Neutrophil (primary cell): Measurements from ENCODE around the gene HTT.

Experiments
- H3K27ac ChIP-seq: fragments of 200-600 bp; sonication (generic); 2 replicates; pipeline ENCODE4 v1.5.1; 2016; ENCODE audit warnings: mild to moderate bottlenecking, moderate library complexity
- H3K27me3 ChIP-seq: fragments of 200-600 bp; sonication (generic); 2 replicates; pipeline ENCODE4 v1.6.0; 2016; ENCODE audit warnings: mild to moderate bottlenecking
- H3K36me3 ChIP-seq: fragments of 200-600 bp; sonication (generic); 2 replicates; pipeline ENCODE4 v1.5.1; 2017
- H3K4me1 ChIP-seq, 2 experiments: fragments of 200-600 bp in 1 of 2; sonication (generic) in 1 of 2; 1 replicate in 1 of 2; 2 replicates in 1 of 2; pipeline versions ENCODE4 v1.5.1 to v1.6.1; 2013 to 2016; ENCODE audit warnings: low read depth in 1 of 2, low read length in 1 of 2, mild to moderate bottlenecking in 1 of 2, moderate library complexity in 1 of 2; ENCODE audit not compliant: control insufficient read depth in 1 of 2, insufficient read depth in 1 of 2
- H3K4me3 ChIP-seq, 2 experiments: fragments of 200-600 bp in 1 of 2; sonication (generic) in 1 of 2; 1 replicate in 1 of 2; 2 replicates in 1 of 2; pipeline ENCODE4 v1.5.1; 2013 to 2016; ENCODE audit warnings: low read depth in 1 of 2, low read length in 1 of 2, mild to moderate bottlenecking in 1 of 2, moderate library complexity in 1 of 2
- H3K9me3 ChIP-seq: fragments of 200-600 bp; sonication (generic); 2 replicates; pipeline ENCODE4 v1.5.1; 2016
- TF ChIP-seq, protein P1 (sequence below): fragments of 200-600 bp; sonication (generic); IDR thresholded peaks from 2 replicates; pipeline ENCODE4 v1.5.1; 2016; ENCODE audit warnings: antibody characterized with exemption

The HTT gene

GRCh38 chr4:3115637-3116270, 41.3 kb downstream of the HTT start:
- no peaks in the 10 kb centered on the region for H3K27me3 ChIP-seq
- TF ChIP-seq, protein P1, sequence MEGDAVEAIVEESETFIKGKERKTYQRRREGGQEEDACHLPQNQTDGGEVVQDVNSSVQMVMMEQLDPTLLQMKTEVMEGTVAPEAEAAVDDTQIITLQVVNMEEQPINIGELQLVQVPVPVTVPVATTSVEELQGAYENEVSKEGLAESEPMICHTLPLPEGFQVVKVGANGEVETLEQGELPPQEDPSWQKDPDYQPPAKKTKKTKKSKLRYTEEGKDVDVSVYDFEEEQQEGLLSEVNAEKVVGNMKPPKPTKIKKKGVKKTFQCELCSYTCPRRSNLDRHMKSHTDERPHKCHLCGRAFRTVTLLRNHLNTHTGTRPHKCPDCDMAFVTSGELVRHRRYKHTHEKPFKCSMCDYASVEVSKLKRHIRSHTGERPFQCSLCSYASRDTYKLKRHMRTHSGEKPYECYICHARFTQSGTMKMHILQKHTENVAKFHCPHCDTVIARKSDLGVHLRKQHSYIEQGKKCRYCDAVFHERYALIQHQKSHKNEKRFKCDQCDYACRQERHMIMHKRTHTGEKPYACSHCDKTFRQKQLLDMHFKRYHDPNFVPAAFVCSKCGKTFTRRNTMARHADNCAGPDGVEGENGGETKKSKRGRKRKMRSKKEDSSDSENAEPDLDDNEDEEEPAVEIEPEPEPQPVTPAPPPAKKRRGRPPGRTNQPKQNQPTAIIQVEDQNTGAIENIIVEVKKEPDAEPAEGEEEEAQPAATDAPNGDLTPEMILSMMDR, result no peak
- H3K4me1 ChIP-seq, result no peaks in the 10 kb centered on the region
- no peak overlapping the region for H3K4me3 ChIP-seq
- H3K27ac ChIP-seq, result no peak overlapping the region
- H3K36me3 ChIP-seq, result peaks cover 76% of the 10 kb centered on the region
- no peaks in the 10 kb centered on the region for H3K9me3 ChIP-seq

GRCh38 chr4:3116955-3117354, 42.5 kb downstream of the HTT start:
- Histone ChIP-seq H3K9me3 (no peaks in the 10 kb centered on the region), H3K4me1 (no peaks in the 10 kb centered on the region), H3K36me3 (peaks cover 84% of the 10 kb centered on the region), H3K4me3 (no peak overlapping the region), H3K27ac (no peak overlapping the region), H3K27me3 (no peaks in the 10 kb centered on the region)
- TF ChIP-seq, protein P1, result no peak

- Histone ChIP-seq H3K4me1 (no peaks in the 10 kb centered on the region), H3K27ac (no peak overlapping the region), H3K36me3 (peaks cover 80% of the 10 kb centered on the region), H3K27me3 (no peaks in the 10 kb centered on the region), H3K9me3 (no peaks in the 10 kb centered on the region), H3K4me3 (no peak overlapping the region)
- TF ChIP-seq, protein P1, result no peak
Observed at GRCh38 chr4:3118312-3118711, 43.8 kb downstream of the HTT start.

DNA sequence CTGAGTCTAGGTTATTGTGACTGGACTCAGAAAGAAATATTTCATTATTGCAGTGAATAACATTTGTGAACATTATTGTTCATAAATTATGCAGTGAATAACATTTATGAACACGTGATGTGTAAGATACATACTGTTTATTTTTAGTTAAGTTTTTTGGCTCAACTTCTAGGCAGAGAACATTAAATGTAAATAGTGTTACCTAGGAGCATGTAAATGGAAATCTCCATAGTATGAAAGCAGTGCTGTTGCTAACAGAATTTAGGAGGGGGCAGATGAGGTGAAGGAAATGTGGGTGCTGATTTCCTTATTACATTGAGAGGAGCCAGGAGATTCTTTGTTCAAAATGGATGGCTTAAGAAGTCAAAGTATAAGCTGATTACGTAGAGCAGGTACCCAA, 45.0 kb downstream of the HTT start:
- no peak overlapping the region for H3K4me3 ChIP-seq
- H3K36me3 ChIP-seq, result peaks cover 80% of the 10 kb centered on the region
- no peaks in the 10 kb centered on the region for H3K9me3 ChIP-seq
- no peaks in the 10 kb centered on the region for H3K4me1 ChIP-seq
- no peaks in the 10 kb centered on the region for H3K27me3 ChIP-seq
- no peak overlapping the region for H3K27ac ChIP-seq
- TF ChIP-seq, protein P1, result no peak

DNA sequence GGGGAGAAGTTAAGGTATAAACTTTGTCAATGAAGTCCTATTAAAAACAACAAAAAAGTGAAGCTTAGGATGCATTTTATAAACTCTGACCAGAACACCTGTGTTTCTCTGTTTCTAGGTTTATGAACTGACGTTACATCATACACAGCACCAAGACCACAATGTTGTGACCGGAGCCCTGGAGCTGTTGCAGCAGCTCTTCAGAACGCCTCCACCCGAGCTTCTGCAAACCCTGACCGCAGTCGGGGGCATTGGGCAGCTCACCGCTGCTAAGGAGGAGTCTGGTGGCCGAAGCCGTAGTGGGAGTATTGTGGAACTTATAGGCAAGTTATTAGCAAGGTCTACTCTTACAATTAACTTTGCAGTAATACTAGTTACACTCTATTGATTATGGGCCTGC, 46.6 kb downstream of the HTT start:
- Histone ChIP-seq H3K36me3 (peaks cover 69% of the 10 kb centered on the region), H3K4me1 (no peaks in the 10 kb centered on the region), H3K27ac (no peak overlapping the region), H3K27me3 (no peaks in the 10 kb centered on the region), H3K4me3 (no peak overlapping the region), H3K9me3 (no peaks in the 10 kb centered on the region)
- TF ChIP-seq, protein P1, result no peak
